SU-DHL-6 (cell line): ENCODE measurements around the gene COL6A2.

Experiments
- EZH2phosphoT487 ChIP-seq: fragments of 200-600 bp; sonication (generic), shearing (Covaris generic); conservative IDR thresholded peaks from 2 replicates; pipeline ENCODE4 v1.6.1; 2018; ENCODE audit warnings: mild to moderate bottlenecking, antibody characterized with exemption, low read length, moderate library complexity, mixed read lengths
- TF ChIP-seq, protein P1 (sequence below): fragments of 200-600 bp; sonication (generic); IDR thresholded peaks from one replicate; pipeline ENCODE4 v1.5.1; 2017; ENCODE audit warnings: antibody characterized with exemption, mild to moderate bottlenecking, low read length, moderate library complexity; ENCODE audit not compliant: insufficient read depth, poor library complexity, severe bottlenecking

DNA sequence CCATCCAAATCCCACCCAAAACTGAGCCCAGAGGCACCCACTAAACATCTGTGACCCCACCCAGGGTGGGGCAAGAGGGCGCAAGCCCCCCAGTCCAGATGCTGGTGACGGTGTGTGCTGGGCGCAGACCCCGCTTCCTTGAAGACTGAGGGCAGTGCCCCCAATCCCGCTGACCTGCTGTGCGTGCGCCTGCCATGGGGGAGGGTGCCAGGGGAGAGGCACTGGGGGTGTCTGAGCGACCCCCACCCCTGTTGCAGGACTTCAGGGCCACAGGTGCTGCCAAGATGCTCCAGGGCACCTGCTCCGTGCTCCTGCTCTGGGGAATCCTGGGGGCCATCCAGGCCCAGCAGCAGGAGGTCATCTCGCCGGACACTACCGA, 13.3 kb downstream of the COL6A2 start:
- TF ChIP-seq, protein P1, sequence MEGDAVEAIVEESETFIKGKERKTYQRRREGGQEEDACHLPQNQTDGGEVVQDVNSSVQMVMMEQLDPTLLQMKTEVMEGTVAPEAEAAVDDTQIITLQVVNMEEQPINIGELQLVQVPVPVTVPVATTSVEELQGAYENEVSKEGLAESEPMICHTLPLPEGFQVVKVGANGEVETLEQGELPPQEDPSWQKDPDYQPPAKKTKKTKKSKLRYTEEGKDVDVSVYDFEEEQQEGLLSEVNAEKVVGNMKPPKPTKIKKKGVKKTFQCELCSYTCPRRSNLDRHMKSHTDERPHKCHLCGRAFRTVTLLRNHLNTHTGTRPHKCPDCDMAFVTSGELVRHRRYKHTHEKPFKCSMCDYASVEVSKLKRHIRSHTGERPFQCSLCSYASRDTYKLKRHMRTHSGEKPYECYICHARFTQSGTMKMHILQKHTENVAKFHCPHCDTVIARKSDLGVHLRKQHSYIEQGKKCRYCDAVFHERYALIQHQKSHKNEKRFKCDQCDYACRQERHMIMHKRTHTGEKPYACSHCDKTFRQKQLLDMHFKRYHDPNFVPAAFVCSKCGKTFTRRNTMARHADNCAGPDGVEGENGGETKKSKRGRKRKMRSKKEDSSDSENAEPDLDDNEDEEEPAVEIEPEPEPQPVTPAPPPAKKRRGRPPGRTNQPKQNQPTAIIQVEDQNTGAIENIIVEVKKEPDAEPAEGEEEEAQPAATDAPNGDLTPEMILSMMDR = no peak
- no peak for TF ChIP-seq EZH2phosphoT487
